Motor neuron (in vitro differentiated cells): ENCODE results near the gene ZMIZ1. TPM values are rescaled to one million over a fixed set of nuclear protein-coding genes. Genes with fewer than 3 reads are reported as not detected.
A peak's percentile ranks its signal among the peaks of the same experiment; 100 is the strongest.

Source experiments
- ATAC-seq, 8 experiments: fragments of 200-7000 bp; cut with Tn5 transposase; replicated peaks in 6 of 8; 2 replicates each; pipeline ENCODE4 v1.8.0; 2021; ENCODE audit warnings: mild to moderate bottlenecking in 8 of 8, moderate library complexity in 8 of 8
- H3K27ac ChIP-seq, 2 donors: fragments of 250-450 bp; sonication (Bioruptor Pico); 2 replicates each; pipeline ENCODE4 v1.9.0; 2021; ENCODE audit warnings: antibody characterized with exemption in 2 of 2, mild to moderate bottlenecking in 2 of 2, moderate library complexity in 1 of 2
- H3K4me1 ChIP-seq, 2 donors: fragments of 250-450 bp; sonication (Bioruptor Pico); replicated peaks in 1 of 2; 2 replicates each; pipeline ENCODE4 v1.6.1; 2021; ENCODE audit warnings: antibody characterized with exemption in 2 of 2, mild to moderate bottlenecking in 2 of 2, moderate library complexity in 1 of 2
- H3K4me3 ChIP-seq, 5 donors: fragments of 250-450 bp; sonication (Bioruptor Pico); 2 replicates each; pipeline ENCODE4 v1.9.0; 2021; ENCODE audit warnings: antibody characterized with exemption in 5 of 5, mild to moderate bottlenecking in 5 of 5, moderate library complexity in 4 of 5
- WGBS, 10 experiments: fragments of 450-650 bp; shearing (Covaris generic); methylation state at CpG; one replicate each; pipeline ENCODE4 v1.0.0; 2022; 5-methylcytosine and 5-hydroxymethylcytosine counted together
- in situ Hi-C, 9 experiments: fragments of 400-800 bp; cut with MboI; loops; one replicate each; pipeline ENCODE4 v1.15.0; 2021; ENCODE audit warnings: low sequenced_read_pairs in 9 of 9, low pct_unique_long_range_greater_than_20kb in 2 of 9; ENCODE audit not compliant: unreplicated experiment in 9 of 9
- total RNA-seq, 8 experiments: library from RNA; unstranded; fragments of 300-600 nt; gene quantifications; 2 replicates each; pipeline versions ENCODE4 v1.2.3 to v1.2.4, GENCODE V29; 2022

The ZMIZ1 gene
- total RNA-seq, 8 experiments from 2014 or later = 15.8 to 79.9 (median 50.0) TPM

DNA sequence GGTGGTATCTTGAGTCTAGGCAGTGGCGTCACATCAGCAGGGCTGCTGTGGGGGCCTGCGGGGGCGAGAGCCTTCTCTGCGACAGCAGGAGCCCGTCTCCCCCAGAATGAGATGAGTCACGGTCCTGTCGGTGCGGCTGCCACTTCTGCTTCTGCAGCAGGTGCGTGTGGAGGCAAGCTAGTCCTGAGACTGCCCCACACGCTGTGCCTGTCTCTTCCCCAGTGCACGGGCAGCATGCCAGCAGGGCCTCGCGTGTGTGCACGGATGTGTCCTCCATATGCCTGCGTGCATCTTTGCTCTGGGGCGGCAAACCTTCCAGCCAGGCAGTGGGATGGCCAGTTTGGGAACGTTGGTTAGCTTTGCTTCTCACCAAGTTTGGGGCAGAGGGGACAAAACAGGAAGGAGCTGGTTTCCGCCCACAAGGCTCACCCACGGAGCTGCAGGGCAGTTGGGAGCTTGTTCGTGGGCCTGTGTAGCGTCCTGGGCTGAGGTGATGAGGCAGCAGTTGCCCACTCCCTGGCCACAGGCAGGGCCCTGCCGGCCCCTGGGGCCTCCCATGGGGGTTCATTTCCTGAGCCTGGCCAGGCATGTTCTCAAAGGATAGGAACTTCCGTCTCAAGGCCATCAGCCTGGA is 217.7 kb downstream of the ZMIZ1 start:
- 0 to 100% (median 91%) methylated on average over 1 to 5 of the region's 23 CpGs; no CpG with 5 or more reads in 4 of the 10 experiments for WGBS, 10 experiments
- Histone ChIP-seq H3K4me3 (no peak overlapping the region), H3K4me1 (peaks cover 0 to 4% of the 10 kb centered on the region in 2 donors), H3K27ac (peak overlapping the region in 1 of 2 donors; percentile 44)
- peak in 4 of 8 experiments; percentile 9 to 21 (median 14) for ATAC-seq
- in situ Hi-C loops = no loop called here

DNA sequence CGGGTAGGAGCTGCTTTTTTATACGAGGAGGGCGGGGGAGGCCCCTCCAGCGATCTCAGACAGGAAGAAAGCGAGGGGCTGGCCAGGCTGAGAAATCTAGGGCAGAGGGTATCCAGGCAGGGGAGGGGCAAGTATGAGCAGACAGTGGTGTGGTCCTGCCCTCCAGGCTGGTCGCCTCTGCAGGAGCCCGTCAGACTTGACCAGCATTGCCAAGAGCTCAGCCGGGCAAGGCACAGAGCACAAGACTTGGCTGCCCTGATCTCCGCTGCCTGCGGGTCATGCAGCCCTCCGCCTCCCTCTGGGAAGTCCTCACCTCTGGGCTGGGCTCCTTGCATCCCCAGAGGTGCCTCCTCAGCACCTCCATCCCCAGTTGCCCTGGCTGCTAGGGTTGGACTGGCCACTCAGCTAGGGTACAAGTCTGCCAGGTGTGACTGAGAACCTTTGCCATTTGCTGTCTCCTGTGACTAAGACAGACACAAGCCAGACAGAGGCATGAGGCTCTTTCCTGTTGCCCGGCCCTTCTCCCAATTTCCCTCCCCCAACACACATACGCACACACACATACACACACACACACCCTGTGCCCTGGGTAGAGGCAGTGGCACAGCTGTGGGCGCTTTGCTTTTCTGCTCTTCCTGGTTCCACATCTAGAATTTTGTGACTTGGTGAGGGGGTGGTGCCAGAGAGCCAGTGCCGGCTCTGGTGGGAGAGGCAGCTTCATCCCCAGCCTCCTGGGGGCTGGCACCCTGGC is 219.4 kb downstream of the ZMIZ1 start:
- in situ Hi-C loops = no loop called here
- ATAC-seq = no peak
- WGBS, 10 experiments = 90 to 100% (median 96%) methylated on average over 1 to 8 of the region's 15 CpGs; no CpG with 5 or more reads in 5 of the 10 experiments
- Histone ChIP-seq H3K4me1 (no peaks in the 10 kb centered on the region), H3K27ac (no peak overlapping the region), H3K4me3 (no peak overlapping the region)

DNA sequence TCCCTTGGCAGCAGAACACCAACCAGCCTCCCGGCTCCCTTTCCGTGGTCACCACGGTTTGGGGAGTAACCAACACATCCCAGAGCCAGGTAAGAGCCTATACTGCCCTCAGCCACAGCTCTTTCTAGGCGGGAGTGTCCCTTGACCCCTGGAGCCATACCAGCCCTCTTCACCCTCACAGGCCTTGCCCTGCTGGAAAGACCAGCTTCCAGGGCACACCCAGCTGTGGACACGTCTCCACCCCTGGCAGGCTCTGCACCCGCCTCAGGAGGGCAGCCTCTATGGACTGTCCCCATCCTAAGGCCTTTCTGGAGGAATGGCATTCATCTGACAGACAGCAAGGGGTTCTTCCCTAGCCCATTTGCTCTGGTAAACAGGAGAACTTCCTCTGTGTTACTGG is 221.0 kb downstream of the ZMIZ1 start:
- in situ Hi-C loops = no loop called here
- no peak overlapping the region for H3K27ac ChIP-seq
- no peak for ATAC-seq
- H3K4me1 ChIP-seq = no peaks in the 10 kb centered on the region
- WGBS, 10 experiments = 50 to 100% (median 88%) methylated on average over 1 to 5 of the region's 6 CpGs; no CpG with 5 or more reads in 6 of the 10 experiments
- H3K4me3 ChIP-seq = no peak overlapping the region

DNA sequence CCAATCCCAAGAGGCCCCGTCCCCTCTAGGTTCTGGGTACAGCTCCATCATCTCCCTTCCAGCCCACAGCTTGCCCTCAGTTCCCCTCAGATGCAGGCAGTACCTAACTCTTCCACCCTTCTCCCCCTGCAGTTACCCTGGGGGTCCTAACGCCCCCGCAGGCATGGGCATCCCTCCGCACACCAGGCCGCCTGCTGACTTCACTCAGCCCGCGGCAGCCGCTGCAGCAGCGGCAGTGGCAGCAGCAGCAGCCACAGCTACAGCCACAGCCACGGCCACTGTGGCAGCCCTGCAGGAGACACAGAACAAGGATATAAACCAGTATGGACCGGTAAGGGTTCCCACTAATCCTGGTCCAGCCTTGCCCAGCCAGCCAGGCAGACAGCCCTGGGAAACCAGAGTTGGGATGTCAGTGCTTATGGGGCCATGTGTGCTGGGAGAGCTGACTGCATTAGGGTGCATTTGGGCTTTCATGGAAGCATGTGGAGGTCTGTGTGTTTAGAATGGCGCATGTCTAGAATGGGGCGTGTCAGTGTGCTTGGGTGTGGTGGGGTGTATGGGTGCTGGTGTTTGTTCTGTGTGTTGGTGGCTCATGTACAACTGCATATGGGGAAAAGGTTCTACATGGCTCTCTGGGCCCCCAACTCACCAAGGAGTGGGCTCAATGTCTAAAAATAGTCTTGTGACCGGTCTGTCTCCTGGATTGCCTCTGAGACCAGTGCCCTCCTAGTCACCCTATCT is 223.4 kb downstream of the ZMIZ1 start:
- ATAC-seq = peak in 6 of 8 experiments; percentile 3 to 71 (median 33)
- no peak overlapping the region for H3K27ac ChIP-seq
- WGBS, 10 experiments = 20 to 100% (median 65%) methylated on average over 1 to 2 of the region's 14 CpGs; no CpG with 5 or more reads in 6 of the 10 experiments

DNA sequence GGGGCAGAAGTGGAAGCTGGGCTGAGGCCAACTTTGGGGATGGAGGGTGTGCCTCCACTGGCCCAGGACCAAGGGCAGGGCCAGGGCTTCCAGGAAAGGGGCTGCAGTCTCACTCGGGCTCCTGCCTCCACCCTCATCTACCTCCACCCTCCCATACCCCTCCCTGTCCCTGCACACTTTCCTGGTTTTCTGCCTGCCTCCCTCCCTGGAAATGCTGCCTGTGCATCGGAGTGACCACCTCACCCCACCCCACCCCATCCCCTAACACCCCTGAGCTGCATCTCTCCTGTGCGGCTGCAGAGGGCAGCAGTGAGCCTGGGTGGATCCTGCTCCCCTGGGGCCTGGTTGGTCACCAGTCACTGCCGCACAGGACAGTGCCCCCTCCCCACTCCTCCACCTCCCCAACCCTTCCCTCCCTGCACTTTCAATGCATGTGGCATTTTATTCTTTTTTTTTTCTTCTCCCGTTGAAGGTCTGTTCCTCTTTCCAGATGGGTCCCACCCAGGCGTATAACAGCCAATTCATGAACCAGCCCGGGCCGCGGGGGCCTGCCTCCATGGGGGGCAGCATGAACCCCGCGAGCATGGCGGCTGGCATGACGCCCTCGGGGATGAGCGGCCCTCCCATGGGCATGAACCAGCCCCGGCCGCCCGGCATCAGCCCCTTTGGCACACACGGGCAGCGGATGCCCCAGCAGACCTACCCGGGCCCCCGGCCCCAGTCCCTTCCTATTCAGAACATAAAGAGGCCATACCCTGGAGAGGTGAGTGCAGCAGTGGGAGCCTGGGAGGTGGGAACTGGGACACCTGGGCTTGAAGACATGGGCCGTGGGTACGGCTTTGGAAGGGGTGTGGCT is 224.4 kb downstream of the ZMIZ1 start:
- Histone ChIP-seq H3K27ac (no peak overlapping the region), H3K4me1 (no peaks in the 10 kb centered on the region), H3K4me3 (no peak overlapping the region)
- peak; percentile 15 to 72 (median 44) for ATAC-seq
- in situ Hi-C loops = no loop called here
- WGBS, 10 experiments = 100% methylated on average over 1 of the region's 24 CpGs; no CpG with 5 or more reads in 8 of the 10 experiments

More for the DNA sequence above, 223.4 kb downstream of the ZMIZ1 start:
- no peak overlapping the region for H3K4me3 ChIP-seq
- H3K4me1 ChIP-seq = no peaks in the 10 kb centered on the region
- in situ Hi-C loops = no loop called here

DNA sequence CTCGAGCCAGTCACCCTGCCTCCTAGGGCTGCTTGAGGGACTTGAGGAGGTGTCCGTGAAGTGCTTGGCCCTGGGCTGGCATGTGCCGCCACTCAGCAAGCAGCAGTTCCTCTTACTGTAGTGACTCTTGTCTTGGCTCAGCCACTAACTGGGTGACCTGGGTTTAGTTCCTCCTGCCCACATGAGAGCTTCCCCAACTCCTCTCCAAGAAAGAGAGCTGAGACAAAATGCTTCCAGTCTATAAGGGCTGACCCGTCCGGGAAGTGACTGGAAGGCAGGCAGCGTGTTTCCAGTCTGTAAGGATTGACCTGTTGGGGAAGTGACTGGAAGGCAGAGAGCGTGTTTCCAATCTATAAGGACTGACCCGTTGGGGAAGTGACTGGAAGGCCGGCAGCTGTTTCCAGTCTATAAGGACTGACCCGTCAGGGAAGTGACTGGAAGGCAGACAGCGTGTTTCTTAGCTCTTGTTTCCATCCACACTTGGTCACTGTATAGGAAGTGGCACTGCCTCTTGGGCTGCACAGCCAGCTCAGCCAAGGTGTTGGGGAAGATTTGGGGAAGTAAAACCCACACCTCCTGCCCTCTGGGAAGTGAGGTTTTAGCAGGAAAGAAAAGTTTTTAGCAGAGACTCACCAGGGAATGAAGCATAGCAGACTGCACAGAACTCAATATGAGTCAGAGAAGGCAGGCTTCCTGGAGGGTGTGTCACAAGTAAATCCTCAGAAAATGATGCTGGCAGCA is 225.2 kb downstream of the ZMIZ1 start:
- WGBS, 10 experiments = 20 to 100% (median 98%) methylated on average over 1 to 7 of the region's 11 CpGs
- Histone ChIP-seq H3K4me3 (no peak overlapping the region), H3K4me1 (peaks cover 0 to 4% of the 10 kb centered on the region in 2 donors), H3K27ac (no peak overlapping the region)
- peak in 1 of 8 experiments; percentile 1 for ATAC-seq
- in situ Hi-C loops = no loop called here

DNA sequence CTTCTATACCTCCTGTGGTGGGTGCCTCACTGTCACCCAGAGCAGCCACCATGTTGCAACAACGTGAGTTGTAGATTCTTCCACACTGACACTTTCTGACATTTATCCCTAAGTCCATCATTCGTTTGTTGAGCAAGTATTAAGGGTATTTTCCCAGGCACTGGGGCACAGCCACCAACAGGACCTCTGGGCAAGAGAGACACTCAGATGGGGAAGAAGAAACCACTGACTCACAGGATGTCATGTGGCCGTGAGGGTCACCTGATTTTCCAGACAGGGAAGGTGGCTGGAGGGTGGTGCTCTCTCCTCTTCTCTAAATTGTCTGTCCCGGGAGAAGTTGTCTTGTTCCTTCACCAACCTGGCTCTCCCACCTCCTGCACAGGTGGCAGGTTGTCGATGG is 226.8 kb downstream of the ZMIZ1 start:
- WGBS, 10 experiments = 60 to 100% (median 87%) methylated on average over 1 to 2 of the region's 5 CpGs; no CpG with 5 or more reads in 6 of the 10 experiments
- in situ Hi-C loops = no loop called here
- no peak overlapping the region for H3K4me3 ChIP-seq
- H3K27ac ChIP-seq = no peak overlapping the region
- peaks cover 0 to 4% of the 10 kb centered on the region in 2 donors for H3K4me1 ChIP-seq
- ATAC-seq = no peak

DNA sequence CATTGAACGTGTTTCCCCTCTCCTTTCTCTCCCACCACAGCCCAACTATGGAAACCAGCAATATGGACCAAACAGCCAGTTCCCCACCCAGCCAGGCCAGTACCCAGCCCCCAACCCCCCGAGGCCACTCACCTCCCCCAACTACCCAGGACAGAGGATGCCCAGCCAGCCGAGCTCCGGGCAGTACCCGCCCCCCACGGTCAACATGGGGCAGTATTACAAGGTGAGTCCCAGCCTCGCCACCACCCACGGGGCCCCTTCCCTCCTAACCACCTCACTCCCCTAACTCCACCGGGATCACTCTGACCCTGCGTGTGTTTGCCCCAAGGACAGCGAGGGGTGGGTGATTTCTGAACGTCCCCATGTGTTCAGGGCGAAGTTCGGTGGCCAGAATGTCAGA is 227.7 kb downstream of the ZMIZ1 start:
- in situ Hi-C loops = no loop called here
- Histone ChIP-seq H3K4me3 (no peak overlapping the region), H3K4me1 (peaks cover 0 to 4% of the 10 kb centered on the region in 2 donors), H3K27ac (no peak overlapping the region)
- 83 to 100% (median 100%) methylated on average over 1 to 4 of the region's 14 CpGs; no CpG with 5 or more reads in 3 of the 10 experiments for WGBS, 10 experiments
- no peak for ATAC-seq

DNA sequence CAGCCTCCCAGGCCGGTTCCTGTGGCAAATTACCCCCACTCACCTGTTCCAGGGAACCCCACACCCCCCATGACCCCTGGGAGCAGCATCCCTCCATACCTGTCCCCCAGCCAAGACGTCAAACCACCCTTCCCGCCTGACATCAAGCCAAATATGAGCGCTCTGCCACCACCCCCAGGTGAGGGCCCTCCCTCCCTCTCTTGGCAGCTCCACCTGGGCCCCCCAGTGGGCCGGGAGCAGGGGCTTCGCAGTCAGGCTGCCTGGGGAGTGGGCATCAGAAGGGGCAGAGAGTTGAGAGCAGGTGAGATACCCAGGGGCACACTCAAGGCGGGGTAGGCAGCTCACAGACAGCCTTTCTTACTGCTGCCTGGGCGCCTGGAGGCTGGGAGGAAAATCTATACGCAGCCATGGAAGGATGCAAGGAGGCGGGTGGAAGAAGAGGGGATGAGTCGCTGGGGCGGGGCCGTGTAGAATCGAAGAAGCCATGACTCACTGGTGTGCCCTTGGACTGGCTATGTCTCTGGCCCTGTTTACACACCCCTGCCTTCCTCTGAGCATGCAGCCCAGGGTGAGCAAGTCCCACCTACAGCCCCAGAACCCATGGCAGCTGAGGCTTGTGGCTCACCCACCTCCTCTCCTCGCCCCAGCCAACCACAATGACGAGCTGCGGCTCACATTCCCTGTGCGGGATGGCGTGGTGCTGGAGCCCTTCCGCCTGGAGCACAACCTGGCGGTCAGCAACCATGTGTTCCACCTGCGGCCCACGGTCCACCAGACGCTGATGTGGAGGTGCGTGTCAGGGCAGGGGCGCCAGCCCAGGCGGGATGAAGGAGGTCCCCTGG is 229.9 kb downstream of the ZMIZ1 start:
- Histone ChIP-seq H3K4me1 (peaks cover 0 to 4% of the 10 kb centered on the region in 2 donors), H3K4me3 (no peak overlapping the region), H3K27ac (peak overlapping the region; percentile 10 to 85)
- WGBS, 10 experiments = 0 to 100% (median 100%) methylated on average over 2 to 9 of the region's 27 CpGs; no CpG with 5 or more reads in 6 of the 10 experiments
- peak; percentile 85 to 98 (median 96) for ATAC-seq
- in situ Hi-C loops = no loop called here

DNA sequence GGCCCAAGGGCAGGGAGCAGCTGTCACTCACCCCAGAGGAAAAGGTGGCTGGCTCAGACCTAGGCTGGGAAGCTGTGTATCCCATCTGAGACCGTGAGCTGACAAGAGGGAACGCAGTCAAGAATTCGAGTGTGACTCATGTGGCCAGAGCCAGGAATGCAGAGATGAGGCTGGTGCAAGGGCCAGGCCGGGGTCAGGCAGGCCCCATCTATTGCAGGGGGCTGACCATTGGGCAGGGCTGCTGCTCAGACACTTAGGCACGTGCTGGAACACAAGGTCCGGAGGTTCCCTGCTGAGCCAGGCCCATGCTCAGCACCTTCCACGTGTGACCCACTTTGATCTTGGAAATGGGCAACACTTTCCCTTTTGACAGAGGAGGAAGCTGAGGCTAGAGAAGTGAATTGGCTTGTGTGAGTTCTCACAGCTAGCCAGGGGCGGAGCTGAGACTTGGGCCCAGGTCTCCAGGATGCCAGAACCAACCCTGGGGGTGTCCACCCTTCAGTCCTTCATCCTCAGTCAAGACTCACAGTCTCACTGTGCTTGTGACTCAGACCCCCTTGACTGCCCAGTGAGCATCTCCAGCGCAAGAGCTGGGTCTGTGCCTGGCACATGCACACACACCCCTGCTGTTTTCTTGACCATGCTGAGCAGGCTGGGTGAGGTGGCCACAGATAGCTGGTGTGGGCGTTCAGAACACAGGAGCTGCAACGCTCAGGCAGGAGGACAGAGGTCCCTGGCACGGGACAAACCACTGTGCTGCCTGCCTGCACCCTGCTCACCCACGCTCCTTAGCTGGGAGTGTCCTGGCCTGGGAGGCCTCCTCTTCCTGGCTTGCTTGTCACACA is 230.9 kb downstream of the ZMIZ1 start:
- peak overlapping the region in 1 of 2 donors; percentile 85 for H3K27ac ChIP-seq
- peak in 5 of 8 experiments; percentile 1 to 53 (median 8) for ATAC-seq

More for the DNA sequence above, 230.9 kb downstream of the ZMIZ1 start:
- 88 to 100% (median 88%) methylated on average over 1 to 5 of the region's 13 CpGs; no CpG with 5 or more reads in 7 of the 10 experiments for WGBS, 10 experiments
- Histone ChIP-seq H3K4me1 (peaks cover 0 to 4% of the 10 kb centered on the region in 2 donors), H3K4me3 (no peak overlapping the region)
- in situ Hi-C loops = no loop called here
